Measurements from ENCODE around the gene EXOC3L4. TPM values are rescaled to one million over a fixed set of nuclear protein-coding genes. Genes with fewer than 3 reads are reported as not detected.
A peak's percentile ranks its signal among the peaks of the same experiment; 100 is the strongest.

EXOC3L4 gene
- total RNA-seq, 2 donors from 2014 or later = 0.27 to 2.0 TPM

DNA sequence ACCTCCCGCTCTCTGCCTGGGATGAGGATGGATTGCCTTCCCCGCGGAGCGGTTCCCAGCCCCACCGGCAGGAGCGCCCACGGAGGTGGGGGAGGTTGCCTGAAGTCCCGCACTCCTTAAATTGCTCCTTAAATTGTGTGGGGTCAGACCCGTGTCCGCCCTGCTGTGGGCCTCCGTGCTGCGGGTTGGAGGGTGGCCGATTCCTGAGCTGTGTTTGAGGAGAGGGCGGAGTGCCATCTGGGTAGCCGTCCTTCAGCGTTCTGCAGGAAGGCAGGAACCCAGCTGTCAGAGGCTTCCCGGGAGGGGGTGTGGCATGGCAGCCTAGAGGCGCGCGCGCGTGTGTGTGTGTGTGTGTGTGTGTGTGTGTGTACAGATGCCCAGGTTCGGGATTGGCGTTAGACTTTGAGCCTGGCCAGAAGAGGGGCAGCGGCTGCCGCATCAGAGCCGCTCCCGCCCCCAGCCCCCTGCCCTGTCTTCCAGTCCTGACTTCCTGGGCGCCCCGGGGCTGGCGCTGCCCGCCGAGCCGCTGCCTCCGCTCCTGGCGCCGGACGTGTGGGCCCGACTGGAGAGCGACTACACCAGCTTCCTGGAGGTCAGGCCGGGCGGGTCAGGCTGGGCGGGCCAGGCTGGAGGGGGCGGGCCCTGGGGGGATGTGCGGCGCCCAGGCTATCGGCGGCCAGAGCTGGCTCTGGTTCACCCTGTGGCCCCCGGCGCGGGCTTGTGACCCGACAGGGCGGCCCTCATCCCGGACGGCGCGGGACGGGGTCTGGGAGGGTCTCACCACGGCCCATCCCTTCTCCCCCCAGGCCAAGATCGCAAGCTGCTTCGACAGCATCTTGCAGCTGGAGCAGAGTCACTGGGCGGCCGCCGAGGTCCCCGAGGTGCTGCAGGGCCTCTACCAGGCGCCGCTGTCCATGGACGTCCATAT, 9.2 kb downstream of the EXOC3L4 start:
- peaks cover 4% of the 10 kb centered on the region for H3K4me1 ChIP-seq (replicated peaks)
- H3K27me3 ChIP-seq (replicated peaks; ENCODE audit: insufficient read depth) = peaks cover 28% of the 10 kb centered on the region
- H3K36me3 ChIP-seq = no peaks in the 10 kb centered on the region
- H3K27ac ChIP-seq = no peak overlapping the region
- peak overlapping the region in 1 of 2 donors; percentile 3 for H3K4me3 ChIP-seq
- TF ChIP-seq POLR2AphosphoS5 (IDR thresholded peaks at IDR 0.05) = peak; percentile 22
- TF ChIP-seq, protein P1, sequence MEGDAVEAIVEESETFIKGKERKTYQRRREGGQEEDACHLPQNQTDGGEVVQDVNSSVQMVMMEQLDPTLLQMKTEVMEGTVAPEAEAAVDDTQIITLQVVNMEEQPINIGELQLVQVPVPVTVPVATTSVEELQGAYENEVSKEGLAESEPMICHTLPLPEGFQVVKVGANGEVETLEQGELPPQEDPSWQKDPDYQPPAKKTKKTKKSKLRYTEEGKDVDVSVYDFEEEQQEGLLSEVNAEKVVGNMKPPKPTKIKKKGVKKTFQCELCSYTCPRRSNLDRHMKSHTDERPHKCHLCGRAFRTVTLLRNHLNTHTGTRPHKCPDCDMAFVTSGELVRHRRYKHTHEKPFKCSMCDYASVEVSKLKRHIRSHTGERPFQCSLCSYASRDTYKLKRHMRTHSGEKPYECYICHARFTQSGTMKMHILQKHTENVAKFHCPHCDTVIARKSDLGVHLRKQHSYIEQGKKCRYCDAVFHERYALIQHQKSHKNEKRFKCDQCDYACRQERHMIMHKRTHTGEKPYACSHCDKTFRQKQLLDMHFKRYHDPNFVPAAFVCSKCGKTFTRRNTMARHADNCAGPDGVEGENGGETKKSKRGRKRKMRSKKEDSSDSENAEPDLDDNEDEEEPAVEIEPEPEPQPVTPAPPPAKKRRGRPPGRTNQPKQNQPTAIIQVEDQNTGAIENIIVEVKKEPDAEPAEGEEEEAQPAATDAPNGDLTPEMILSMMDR (IDR thresholded peaks at IDR 0.05) = peak in 2 of 4 experiments; percentile 13 to 30
- TF ChIP-seq POLR2A (IDR thresholded peaks at IDR 0.05) = no peak
- intact Hi-C loops (cut with DNase I) = no loop called here
- no peaks in the 10 kb centered on the region for H3K9me3 ChIP-seq
- peak; percentile 61 for DNase-seq (ENCODE audit: low spot score)
- WGBS = 7% methylated on average over 35 of the region's 68 CpGs

DNA sequence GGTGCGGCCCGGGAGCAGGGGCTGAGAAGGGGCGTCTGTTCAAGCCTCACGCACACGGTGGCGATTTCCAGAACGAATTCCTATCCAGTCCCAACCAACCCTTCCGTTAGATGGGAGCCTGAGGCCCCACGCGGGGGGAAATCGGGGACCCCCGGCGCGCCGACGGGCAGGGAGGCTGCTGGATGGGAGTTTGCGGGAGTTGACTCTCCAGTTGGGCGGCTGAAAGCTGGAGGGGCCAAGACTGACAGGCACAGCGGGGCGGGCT, 9.8 kb downstream of the EXOC3L4 start:
- Histone ChIP-seq H3K4me3 (no peak overlapping the region), H3K27me3 (replicated peaks; ENCODE audit: insufficient read depth) (peaks cover 28% of the 10 kb centered on the region), H3K27ac (no peak overlapping the region), H3K36me3 (no peaks in the 10 kb centered on the region), H3K9me3 (no peaks in the 10 kb centered on the region), H3K4me1 (replicated peaks) (peaks cover 4% of the 10 kb centered on the region)
- WGBS = 0% methylated on average over 1 of the region's 20 CpGs
- TF ChIP-seq POLR2AphosphoS5 (IDR thresholded peaks at IDR 0.05) = no peak
- no peak for TF ChIP-seq POLR2A (IDR thresholded peaks at IDR 0.05)
- TF ChIP-seq, protein P1 (IDR thresholded peaks at IDR 0.05) = no peak
- no peak for DNase-seq (ENCODE audit: low spot score)
- intact Hi-C loops (cut with DNase I) = no loop called here

DNA sequence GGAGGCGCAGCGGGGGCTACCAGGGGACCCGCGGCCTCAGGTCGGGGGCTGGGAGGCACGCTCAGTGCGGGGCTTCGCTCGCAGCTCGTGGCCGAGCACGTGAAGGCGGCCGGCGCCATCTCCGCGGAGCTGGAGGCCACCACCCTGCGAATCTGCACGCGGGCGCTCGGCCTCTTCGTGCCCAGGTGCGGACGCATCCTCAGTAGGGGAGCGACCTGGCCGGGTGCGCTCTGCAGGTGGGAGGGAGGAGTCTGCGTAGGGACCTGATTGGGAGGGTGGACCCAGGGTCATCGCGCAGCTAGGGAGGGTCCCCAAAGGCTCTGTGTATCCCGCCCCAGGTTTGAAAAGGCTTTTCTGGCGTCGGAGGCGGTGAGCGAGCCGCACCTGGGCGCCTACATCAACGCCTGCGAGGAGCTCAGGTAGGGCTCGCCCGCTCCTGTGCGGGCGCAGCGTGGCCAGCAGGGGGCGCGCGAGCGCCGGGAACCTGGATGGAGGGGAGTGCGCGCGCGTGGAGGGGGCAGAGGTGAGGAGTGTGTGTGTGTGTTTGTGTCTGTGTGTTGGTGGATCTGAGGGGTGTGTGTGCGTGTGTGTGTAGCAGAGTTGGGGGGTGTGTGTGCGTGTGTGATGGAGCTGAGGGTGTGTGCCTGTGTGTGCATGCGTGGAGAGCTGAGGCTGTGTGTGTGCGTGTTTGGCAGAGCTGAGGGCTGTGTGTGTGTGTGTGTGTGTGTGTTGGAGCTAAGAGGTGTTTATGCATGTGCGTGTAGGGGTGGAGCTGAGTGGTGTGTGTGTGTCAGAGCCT, 10.3 kb downstream of the EXOC3L4 start:
- 7% methylated on average over 47 of the region's 59 CpGs for WGBS
- peaks cover 28% of the 10 kb centered on the region for H3K27me3 ChIP-seq (replicated peaks; ENCODE audit: insufficient read depth)
- no peak overlapping the region for H3K4me3 ChIP-seq
- peak; percentile 54 for DNase-seq (ENCODE audit: low spot score)
- intact Hi-C loops (cut with DNase I) = loop anchor here (5.0 kb wide), 2 partner anchors 82 to 187 kb away; no protein-coding TSS in a partner anchor
- H3K4me1 ChIP-seq (replicated peaks) = peaks cover 4% of the 10 kb centered on the region
- H3K27ac ChIP-seq = no peak overlapping the region
- TF ChIP-seq POLR2A (IDR thresholded peaks at IDR 0.05) (no peak), POLR2AphosphoS5 (IDR thresholded peaks at IDR 0.05) (peak; percentile 15)
- TF ChIP-seq, protein P1 (IDR thresholded peaks at IDR 0.05) = peak; percentile 95 to 99 (median 96)
- no peaks in the 10 kb centered on the region for H3K9me3 ChIP-seq
- H3K36me3 ChIP-seq = no peaks in the 10 kb centered on the region

DNA sequence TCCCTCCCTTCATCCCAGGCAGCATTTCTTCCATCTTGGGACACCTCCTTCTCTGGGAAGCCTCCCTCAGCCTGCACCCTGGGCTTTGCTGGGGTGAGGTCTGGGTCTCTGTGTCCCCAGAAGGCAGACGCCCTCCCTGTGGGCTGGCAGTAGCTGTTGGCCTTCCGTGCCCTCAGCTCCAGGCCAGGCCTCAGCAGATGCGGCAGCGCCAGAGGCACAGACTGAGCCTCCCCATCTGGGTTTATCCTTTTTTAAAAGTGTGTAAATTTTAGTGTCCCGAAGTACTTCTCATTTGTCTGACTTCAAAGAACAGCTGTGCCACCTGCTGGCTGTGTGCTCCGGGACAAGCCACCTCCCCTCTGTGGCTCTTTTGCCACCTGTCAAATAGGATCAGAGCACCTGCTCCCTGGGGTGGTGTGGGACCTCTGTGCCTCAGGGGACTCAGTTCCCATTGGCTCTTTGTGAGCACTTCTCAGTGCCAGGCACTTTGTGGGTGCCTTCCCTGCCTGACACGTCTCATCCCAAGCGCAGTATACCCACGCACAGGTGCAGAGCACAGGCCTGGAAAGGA, 11.1 kb downstream of the EXOC3L4 start:
- WGBS = 52% methylated on average over 9 of the region's 9 CpGs
- no peak for DNase-seq (ENCODE audit: low spot score)
- Histone ChIP-seq H3K4me1 (replicated peaks) (peaks cover 4% of the 10 kb centered on the region), H3K27ac (no peak overlapping the region), H3K9me3 (no peaks in the 10 kb centered on the region), H3K27me3 (replicated peaks; ENCODE audit: insufficient read depth) (peaks cover 23% of the 10 kb centered on the region), H3K36me3 (no peaks in the 10 kb centered on the region), H3K4me3 (no peak overlapping the region)
- TF ChIP-seq, protein P1 (IDR thresholded peaks at IDR 0.05) = peak in 2 of 4 experiments; percentile 15 to 33
- TF ChIP-seq POLR2A (IDR thresholded peaks at IDR 0.05) = no peak
- intact Hi-C loops (cut with DNase I) = loop anchor here (5.0 kb wide), 2 partner anchors 82 to 187 kb away; no protein-coding TSS in a partner anchor

Data from prostate gland (tissue), 2 donors.